SK-N-SH treated with all-trans-retinoic acid at 6 μM for 48 hours (cell line): ENCODE results near the gene LCLAT1.

Experiments used
- CSDC2 ChIP-seq: fragments of 250-450 bp; sonication (Bioruptor Pico); IDR thresholded peaks from 2 replicates; pipeline ENCODE4 v1.5.0; 2020; ENCODE audit warnings: mild to moderate bottlenecking, moderate library complexity
- RARB ChIP-seq: fragments of 250-450 bp; sonication (Bioruptor Pico); IDR thresholded peaks from 2 replicates; pipeline ENCODE4 v1.8.0; 2021; ENCODE audit warnings: mild to moderate bottlenecking, moderate library complexity
- ZFP3 ChIP-seq: fragments of 250-450 bp; sonication (Bioruptor Pico); IDR thresholded peaks from 2 replicates; pipeline ENCODE4 v1.5.0; 2020; ENCODE audit warnings: mild to moderate bottlenecking, moderate library complexity
- TF ChIP-seq, protein P1 (sequence below): fragments of 250-450 bp; sonication (Bioruptor Pico); IDR thresholded peaks from 2 replicates; pipeline ENCODE4 v1.5.1; 2021; ENCODE audit warnings: mild to moderate bottlenecking, moderate library complexity
- TF ChIP-seq, protein P2 (sequence below): fragments of 250-450 bp; sonication (Bioruptor Pico); IDR thresholded peaks from 2 replicates; pipeline ENCODE4 v1.5.1; 2020; ENCODE audit warnings: low read depth, mild to moderate bottlenecking, moderate library complexity
- TF ChIP-seq, protein P3 (sequence below): fragments of 250-450 bp; sonication (Bioruptor Pico); IDR thresholded peaks from 2 replicates; pipeline ENCODE4 v1.8.0; 2020; ENCODE audit warnings: mild to moderate bottlenecking, moderate library complexity, borderline replicate concordance

DNA sequence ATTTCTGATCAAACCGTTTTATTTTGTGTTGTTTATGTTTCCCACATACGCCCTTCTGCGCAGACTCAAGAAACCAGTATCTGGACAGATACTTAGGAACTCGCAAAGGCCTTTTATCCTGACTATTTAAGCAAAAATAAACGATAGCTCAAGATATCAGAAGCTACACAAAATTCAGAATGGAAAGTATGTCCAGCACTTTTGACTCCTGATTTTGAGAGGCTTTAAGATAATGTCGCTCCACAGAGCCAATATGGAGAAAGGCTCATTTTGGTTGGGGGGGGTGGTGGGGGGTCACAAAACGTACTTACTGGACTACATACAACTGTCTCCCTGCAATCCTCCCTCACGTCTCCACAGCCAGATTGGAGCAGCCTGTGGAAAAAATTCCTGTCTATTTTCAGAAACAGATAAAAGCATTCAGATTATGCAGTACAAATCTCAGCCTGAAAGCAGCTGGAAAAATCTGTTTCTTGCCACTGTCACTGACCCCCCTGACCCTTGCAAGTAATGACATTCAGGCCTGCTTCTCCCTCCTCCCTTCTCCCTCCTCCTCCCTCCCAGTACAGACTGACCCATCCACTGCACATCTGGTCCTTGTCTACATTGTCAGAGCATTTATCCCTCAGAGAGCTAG, 34.9 kb upstream of the LCLAT1 start:
- TF ChIP-seq, protein P1, sequence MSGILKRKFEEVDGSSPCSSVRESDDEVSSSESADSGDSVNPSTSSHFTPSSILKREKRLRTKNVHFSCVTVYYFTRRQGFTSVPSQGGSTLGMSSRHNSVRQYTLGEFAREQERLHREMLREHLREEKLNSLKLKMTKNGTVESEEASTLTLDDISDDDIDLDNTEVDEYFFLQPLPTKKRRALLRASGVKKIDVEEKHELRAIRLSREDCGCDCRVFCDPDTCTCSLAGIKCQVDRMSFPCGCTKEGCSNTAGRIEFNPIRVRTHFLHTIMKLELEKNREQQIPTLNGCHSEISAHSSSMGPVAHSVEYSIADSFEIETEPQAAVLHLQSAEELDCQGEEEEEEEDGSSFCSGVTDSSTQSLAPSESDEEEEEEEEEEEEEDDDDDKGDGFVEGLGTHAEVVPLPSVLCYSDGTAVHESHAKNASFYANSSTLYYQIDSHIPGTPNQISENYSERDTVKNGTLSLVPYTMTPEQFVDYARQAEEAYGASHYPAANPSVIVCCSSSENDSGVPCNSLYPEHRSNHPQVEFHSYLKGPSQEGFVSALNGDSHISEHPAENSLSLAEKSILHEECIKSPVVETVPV (CRISPR knock-in tag) = no peak
- TF ChIP-seq CSDC2 = no peak
- TF ChIP-seq, protein P2, sequence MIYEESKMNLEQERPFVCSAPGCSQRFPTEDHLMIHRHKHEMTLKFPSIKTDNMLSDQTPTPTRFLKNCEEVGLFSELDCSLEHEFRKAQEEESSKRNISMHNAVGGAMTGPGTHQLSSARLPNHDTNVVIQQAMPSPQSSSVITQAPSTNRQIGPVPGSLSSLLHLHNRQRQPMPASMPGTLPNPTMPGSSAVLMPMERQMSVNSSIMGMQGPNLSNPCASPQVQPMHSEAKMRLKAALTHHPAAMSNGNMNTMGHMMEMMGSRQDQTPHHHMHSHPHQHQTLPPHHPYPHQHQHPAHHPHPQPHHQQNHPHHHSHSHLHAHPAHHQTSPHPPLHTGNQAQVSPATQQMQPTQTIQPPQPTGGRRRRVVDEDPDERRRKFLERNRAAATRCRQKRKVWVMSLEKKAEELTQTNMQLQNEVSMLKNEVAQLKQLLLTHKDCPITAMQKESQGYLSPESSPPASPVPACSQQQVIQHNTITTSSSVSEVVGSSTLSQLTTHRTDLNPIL = no peak
- TF ChIP-seq ZFP3 = no peak
- TF ChIP-seq, protein P3, sequence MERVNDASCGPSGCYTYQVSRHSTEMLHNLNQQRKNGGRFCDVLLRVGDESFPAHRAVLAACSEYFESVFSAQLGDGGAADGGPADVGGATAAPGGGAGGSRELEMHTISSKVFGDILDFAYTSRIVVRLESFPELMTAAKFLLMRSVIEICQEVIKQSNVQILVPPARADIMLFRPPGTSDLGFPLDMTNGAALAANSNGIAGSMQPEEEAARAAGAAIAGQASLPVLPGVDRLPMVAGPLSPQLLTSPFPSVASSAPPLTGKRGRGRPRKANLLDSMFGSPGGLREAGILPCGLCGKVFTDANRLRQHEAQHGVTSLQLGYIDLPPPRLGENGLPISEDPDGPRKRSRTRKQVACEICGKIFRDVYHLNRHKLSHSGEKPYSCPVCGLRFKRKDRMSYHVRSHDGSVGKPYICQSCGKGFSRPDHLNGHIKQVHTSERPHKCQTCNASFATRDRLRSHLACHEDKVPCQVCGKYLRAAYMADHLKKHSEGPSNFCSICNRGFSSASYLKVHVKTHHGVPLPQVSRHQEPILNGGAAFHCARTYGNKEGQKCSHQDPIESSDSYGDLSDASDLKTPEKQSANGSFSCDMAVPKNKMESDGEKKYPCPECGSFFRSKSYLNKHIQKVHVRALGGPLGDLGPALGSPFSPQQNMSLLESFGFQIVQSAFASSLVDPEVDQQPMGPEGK (CRISPR knock-in tag) = no peak
- TF ChIP-seq RARB (CRISPR knock-in tag) = no peak
